PC-3 (cell line): ENCODE measurements around the gene COL19A1.

Experiments
- EZH2 ChIP-seq: fragments of 300-600 bp; sonication (generic); IDR thresholded peaks from one replicate; pipeline ENCODE4 v1.6.1; 2017; ENCODE audit warnings: antibody characterized with exemption, mild to moderate bottlenecking, low read length; ENCODE audit not compliant: unreplicated experiment
- TF ChIP-seq, protein P1 (sequence below): fragments of 300-600 bp; sonication (generic); conservative IDR thresholded peaks from 2 replicates; pipeline ENCODE4 v1.5.1; 2017; ENCODE audit warnings: antibody characterized with exemption, low read depth, mild to moderate bottlenecking, low read length

DNA sequence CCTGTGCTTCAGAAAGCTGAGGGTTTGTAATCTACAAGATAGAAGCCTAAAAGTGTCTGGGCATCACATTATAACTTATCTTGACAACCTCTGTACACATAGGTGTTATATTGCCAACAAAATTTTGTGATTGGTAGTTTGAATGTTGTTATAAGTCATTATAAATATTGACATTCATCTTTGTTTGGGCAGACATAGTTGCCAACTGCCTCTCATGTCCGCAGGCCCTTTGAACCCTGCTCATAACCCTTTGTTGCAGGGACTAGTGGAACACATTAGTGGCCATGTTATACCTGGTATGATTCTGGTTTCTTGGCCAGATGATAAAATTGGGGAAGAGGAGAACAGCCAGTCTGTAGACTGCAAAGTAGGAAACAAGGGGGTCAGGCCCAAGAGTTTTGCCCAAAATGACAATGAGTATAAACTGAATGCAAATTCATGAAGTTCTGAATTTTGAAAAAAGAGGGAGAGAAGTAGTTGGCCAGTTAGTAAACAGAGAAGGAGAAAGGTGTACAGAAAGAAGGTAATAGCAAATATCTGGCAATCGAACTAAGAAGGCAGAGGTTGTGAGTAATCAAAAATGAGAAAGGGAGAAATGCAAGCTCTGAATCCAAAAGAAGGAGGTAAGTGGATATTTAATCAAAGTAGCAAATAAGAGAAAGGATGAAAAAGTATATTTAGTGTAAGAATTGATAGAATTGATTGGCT is 48.0 kb upstream of the COL19A1 start:
- TF ChIP-seq, protein P1, sequence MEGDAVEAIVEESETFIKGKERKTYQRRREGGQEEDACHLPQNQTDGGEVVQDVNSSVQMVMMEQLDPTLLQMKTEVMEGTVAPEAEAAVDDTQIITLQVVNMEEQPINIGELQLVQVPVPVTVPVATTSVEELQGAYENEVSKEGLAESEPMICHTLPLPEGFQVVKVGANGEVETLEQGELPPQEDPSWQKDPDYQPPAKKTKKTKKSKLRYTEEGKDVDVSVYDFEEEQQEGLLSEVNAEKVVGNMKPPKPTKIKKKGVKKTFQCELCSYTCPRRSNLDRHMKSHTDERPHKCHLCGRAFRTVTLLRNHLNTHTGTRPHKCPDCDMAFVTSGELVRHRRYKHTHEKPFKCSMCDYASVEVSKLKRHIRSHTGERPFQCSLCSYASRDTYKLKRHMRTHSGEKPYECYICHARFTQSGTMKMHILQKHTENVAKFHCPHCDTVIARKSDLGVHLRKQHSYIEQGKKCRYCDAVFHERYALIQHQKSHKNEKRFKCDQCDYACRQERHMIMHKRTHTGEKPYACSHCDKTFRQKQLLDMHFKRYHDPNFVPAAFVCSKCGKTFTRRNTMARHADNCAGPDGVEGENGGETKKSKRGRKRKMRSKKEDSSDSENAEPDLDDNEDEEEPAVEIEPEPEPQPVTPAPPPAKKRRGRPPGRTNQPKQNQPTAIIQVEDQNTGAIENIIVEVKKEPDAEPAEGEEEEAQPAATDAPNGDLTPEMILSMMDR = no peak
- TF ChIP-seq EZH2 = no peak
